HepG2 (cell line): ENCODE data around the gene CCT7. TPM values are rescaled to one million over a fixed set of nuclear protein-coding genes. Genes with fewer than 3 reads are reported as not detected.

ENCODE experiments used
- DMTF1 ChIP-seq: sonication (generic); formaldehyde crosslinking; IDR thresholded peaks from 2 replicates; pipeline ENCODE4 v1.4.0; 2020; ENCODE audit warnings: mild to moderate bottlenecking, missing genetic modification reagents
- ELF1 ChIP-seq: sonication (generic); formaldehyde crosslinking; IDR thresholded peaks from 2 replicates; pipeline ENCODE4 v1.4.0; 2020; ENCODE audit warnings: missing genetic modification reagents
- GATAD1 ChIP-seq: IDR thresholded peaks from 2 replicates; pipeline ENCODE4 v1.6.1; 2016; ENCODE audit warnings: missing genetic modification reagents, missing compliant biosample characterization
- MED13 ChIP-seq: sonication (generic); formaldehyde crosslinking; IDR thresholded peaks from 2 replicates; pipeline ENCODE4 v1.5.0; 2020; ENCODE audit warnings: missing genetic modification reagents
- MTA1 ChIP-seq: sonication (generic); formaldehyde crosslinking; IDR thresholded peaks from 2 replicates; pipeline ENCODE4 v1.4.0; 2020; ENCODE audit warnings: missing genetic modification reagents, mild to moderate bottlenecking, borderline replicate concordance
- NR2F1 ChIP-seq, 2 experiments: fragments of 450-650 bp in 1 of 2; formaldehyde crosslinking in 1 of 2; IDR thresholded peaks; 2 replicates each; pipeline versions ENCODE4 v1.5.0 to v1.6.1; 2016 to 2020; ENCODE audit warnings: mild to moderate bottlenecking in 1 of 2, missing compliant biosample characterization in 1 of 2, missing genetic modification reagents in 1 of 2, moderate library complexity in 1 of 2
- NR2F2 ChIP-seq: IDR thresholded peaks from 2 replicates; pipeline ENCODE4 v1.6.1; 2012; ENCODE audit warnings: low read depth, inconsistent platforms, borderline replicate concordance
- PAWR ChIP-seq: sonication (generic); formaldehyde crosslinking; IDR thresholded peaks from 2 replicates; pipeline ENCODE4 v1.4.0; 2020; ENCODE audit warnings: missing genetic modification reagents, mild to moderate bottlenecking, borderline replicate concordance
- POLR2AphosphoS2 ChIP-seq: IDR thresholded peaks from 2 replicates; pipeline ENCODE4 v1.6.1; 2011; ENCODE audit warnings: low read depth, low read length, improper control_type of control experiment
- PRPF4 ChIP-seq: fragments of 200-400 bp; formaldehyde crosslinking; IDR thresholded peaks from 2 replicates; pipeline ENCODE4 v1.6.1; 2016; ENCODE audit warnings: low read length, low read depth; ENCODE audit not compliant: poor library complexity, severe bottlenecking
- RFX1 ChIP-seq: fragments of 450-650 bp; IDR thresholded peaks from 2 replicates; pipeline ENCODE4 v1.6.1; 2017
- STAG1 ChIP-seq: sonication (generic); formaldehyde crosslinking; IDR thresholded peaks from 2 replicates; pipeline ENCODE4 v1.4.0; 2020; ENCODE audit warnings: missing genetic modification reagents
- TEF ChIP-seq: sonication (generic); formaldehyde crosslinking; IDR thresholded peaks from 2 replicates; pipeline ENCODE4 v1.5.0; 2020; ENCODE audit warnings: missing genetic modification reagents
- TOE1 ChIP-seq: sonication (generic); formaldehyde crosslinking; IDR thresholded peaks from 2 replicates; pipeline ENCODE4 v1.4.0; 2020; ENCODE audit warnings: mild to moderate bottlenecking, missing genetic modification reagents
- U2AF2 ChIP-seq: fragments of 200-400 bp; formaldehyde crosslinking; IDR thresholded peaks from 2 replicates; pipeline ENCODE4 v1.6.1; 2017; ENCODE audit warnings: low read depth, mild to moderate bottlenecking, low read length
- YEATS2 ChIP-seq: sonication (generic); formaldehyde crosslinking; IDR thresholded peaks from 2 replicates; pipeline ENCODE4 v1.4.0; 2020; ENCODE audit warnings: missing genetic modification reagents, borderline replicate concordance
- ZFP1 ChIP-seq: IDR thresholded peaks from 2 replicates; pipeline ENCODE4 v1.6.1; 2016
- ZNF10 ChIP-seq: sonication (generic); formaldehyde crosslinking; IDR thresholded peaks from 2 replicates; pipeline ENCODE4 v1.4.0; 2020; ENCODE audit warnings: mild to moderate bottlenecking, low read depth, missing genetic modification reagents, borderline replicate concordance
- ZNF234 ChIP-seq: sonication (generic); formaldehyde crosslinking; conservative IDR thresholded peaks from 2 replicates; pipeline ENCODE4 v1.5.1; 2020; ENCODE audit warnings: mild to moderate bottlenecking, missing genetic modification reagents
- ZNF275 ChIP-seq: sonication (generic); formaldehyde crosslinking; IDR thresholded peaks from 2 replicates; pipeline ENCODE4 v1.8.0; 2022; ENCODE audit warnings: missing genetic modification reagents, mild to moderate bottlenecking, inconsistent platforms, borderline replicate concordance
- ZNF34 ChIP-seq: sonication (generic); formaldehyde crosslinking; IDR thresholded peaks from 2 replicates; pipeline ENCODE4 v1.4.0; 2020; ENCODE audit warnings: mild to moderate bottlenecking, missing genetic modification reagents, borderline replicate concordance
- ZNF550 ChIP-seq: sonication (generic); formaldehyde crosslinking; IDR thresholded peaks from 2 replicates; pipeline ENCODE4 v1.4.0; 2020; ENCODE audit warnings: mild to moderate bottlenecking, missing genetic modification reagents, borderline replicate concordance
- ZNF772 ChIP-seq: sonication (generic); formaldehyde crosslinking; IDR thresholded peaks from 2 replicates; pipeline ENCODE4 v1.5.0; 2020; ENCODE audit warnings: mild to moderate bottlenecking, missing genetic modification reagents
- polyA plus RNA-seq, 8 experiments: library from polyadenylated mRNA; depleted of rRNA in 3 of 8; stranded (reverse) in 7 of 8; unstranded in 1 of 8; fragments of >200 nt; fragmentation: Illumina TruSeq in 4 of 8; extraction: Trizol in 4 of 8; gene quantifications; 2 replicates each; pipeline versions ENCODE4 v1.2.1 to v1.2.3, GENCODE V29; 2011 to 2016; ENCODE audit warnings: low read depth in 4 of 8, missing spikeins in 1 of 8, mixed read lengths in 1 of 8; ENCODE audit not compliant: insufficient read depth in 1 of 8
- total RNA-seq, 5 experiments: library from RNA; depleted of rRNA; stranded (reverse); fragments of >200 nt; fragmentation: Illumina TruSeq; extraction: Trizol; gene quantifications; 2 replicates each; pipeline ENCODE4 v1.2.3, GENCODE V29; 2016; ENCODE audit warnings: low read depth in 1 of 5

CCT7 gene
- total and polyA plus RNA-seq, 2 of the 13 experiments (the other 11 are each of a cell fraction or from before 2014, with no cell fraction given) = 347 to 517 TPM

- peak; percentile 78; the same call in 1 of the 2 replicates for TF ChIP-seq DMTF1
- no peak for TF ChIP-seq ZNF550 (CRISPR knock-in tag)
- peak; percentile 20; the same call in 1 of the 2 replicates for TF ChIP-seq ZFP1 (CRISPR knock-in tag)
- TF ChIP-seq PAWR (CRISPR knock-in tag) = peak; percentile 76; the same call in 1 of the 2 replicates
- peak; percentile 71; the same call in 1 of the 2 replicates for TF ChIP-seq MED13 (CRISPR knock-in tag)
- peak; percentile 66; the same call in 1 of the 2 replicates for TF ChIP-seq ZNF234 (CRISPR knock-in tag)
- TF ChIP-seq PRPF4 = no peak
- no peak for TF ChIP-seq STAG1 (CRISPR knock-in tag)
- TF ChIP-seq RFX1 = no peak
- TF ChIP-seq ZNF772 (CRISPR knock-in tag) = peak; percentile 60; the same call in 1 of the 2 replicates
- TF ChIP-seq MTA1 (CRISPR knock-in tag) = peak; percentile 81; the same call in 1 of the 2 replicates
- TF ChIP-seq ZNF34 (CRISPR knock-in tag) = peak; percentile 39; the same call in 1 of the 2 replicates
- TF ChIP-seq ELF1 (CRISPR knock-in tag) = peak; percentile 45; the same call in 1 of the 2 replicates
- no peak for TF ChIP-seq U2AF2
- peak; percentile 17; the same call in 1 of the 2 replicates for TF ChIP-seq ZNF275 (CRISPR knock-in tag)
- no peak for TF ChIP-seq ZNF10 (CRISPR knock-in tag)
- 0 out of 2 replicates have a peak, but pooled peaks have one; percentile 37 for TF ChIP-seq YEATS2
- TF ChIP-seq NR2F1 (CRISPR knock-in tag; IDR thresholded peaks at IDR 0.05) = peak; percentile 87 to 91
- 0 out of 2 replicates have a peak, but pooled peaks have one; percentile 76 for TF ChIP-seq POLR2AphosphoS2
- TF ChIP-seq TOE1 (CRISPR knock-in tag) = no peak; the same call in 1 of the 2 replicates
- TF ChIP-seq TEF (CRISPR knock-in tag) = 0 out of 2 replicates have a peak, but pooled peaks have one; percentile 45
- TF ChIP-seq NR2F2 = peak; percentile 82
- peak; percentile 88 for TF ChIP-seq GATAD1 (CRISPR knock-in tag)
These were observed 19.7 kb upstream of the CCT7 start, which contains the start of gene SMYD5 (continued) for GRCh38 chr2:73214120-73215035.
